Activated T-helper 1 cell treated with anti-CD3 and anti-CD28 coated beads, Interleukin-2, amount 50 U/mL, for 16 hours (primary cell): Measurements from ENCODE around the gene TIMM10B.
"Not testable (repeated sequence)": the region's sequence is repeated elsewhere in the genome, so short reads cannot be mapped to it uniquely, and the experiment has no call there.

Experiments
- DNase-seq, 2 donors: peaks; one replicate each; pipeline ENCODE4 v3.0.0-alpha.2; 2020; ENCODE audit warnings: low read depth in 1 of 2, low spot score in 1 of 2

Gene TIMM10B

DNA sequence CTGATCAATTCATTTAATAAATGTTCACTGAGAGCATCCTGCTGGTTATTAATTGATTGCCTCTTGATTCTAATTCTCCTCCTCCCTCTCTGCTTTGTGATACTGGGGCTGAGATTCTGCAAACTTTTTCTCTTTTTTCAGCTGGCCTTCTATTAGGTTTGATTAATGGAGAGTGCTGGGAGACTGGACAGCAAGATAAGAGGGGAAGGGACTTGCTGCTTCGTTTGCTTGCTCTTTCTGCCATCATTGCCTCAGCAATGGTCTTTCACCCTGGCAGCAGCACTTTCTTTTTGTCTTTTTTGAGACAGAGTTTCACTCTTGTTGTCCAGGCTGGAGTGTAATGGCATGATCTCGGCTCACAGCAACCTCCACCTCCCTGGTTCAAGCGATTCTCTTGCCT lies 22.9 kb downstream of the TIMM10B start:
- DNase-seq, result no peak

DNA sequence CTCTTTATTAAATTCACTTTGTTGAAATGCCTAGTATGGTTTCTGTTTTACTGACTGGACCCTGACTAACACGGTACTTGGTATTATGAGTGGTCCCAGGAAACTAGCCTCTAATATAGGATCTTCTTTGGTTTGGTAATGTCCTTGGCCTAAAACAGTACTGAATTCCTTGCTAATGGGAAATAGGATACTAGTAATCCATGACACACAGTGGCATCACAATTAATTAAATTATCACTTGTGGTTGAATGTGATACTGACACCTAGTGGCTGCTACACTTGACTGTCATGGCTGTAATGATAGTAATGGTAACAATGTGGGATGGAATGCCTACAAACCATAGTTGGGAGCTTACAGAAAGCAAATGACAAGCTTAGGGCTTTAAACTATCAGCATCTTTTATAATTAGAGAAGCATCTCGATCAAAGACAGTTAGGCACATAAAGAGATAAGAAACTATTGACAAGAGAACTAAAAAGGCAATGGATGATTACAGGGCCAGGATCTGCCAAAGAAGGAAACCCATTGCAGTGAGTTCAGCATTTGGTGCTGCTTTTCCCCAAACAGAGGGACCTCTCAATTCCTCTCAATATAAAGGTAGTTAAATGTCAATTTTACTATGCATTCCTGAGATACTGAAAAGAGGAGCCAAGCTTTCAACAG lies 24.4 kb downstream of the TIMM10B start:
- DNase-seq, result no peak

DNA sequence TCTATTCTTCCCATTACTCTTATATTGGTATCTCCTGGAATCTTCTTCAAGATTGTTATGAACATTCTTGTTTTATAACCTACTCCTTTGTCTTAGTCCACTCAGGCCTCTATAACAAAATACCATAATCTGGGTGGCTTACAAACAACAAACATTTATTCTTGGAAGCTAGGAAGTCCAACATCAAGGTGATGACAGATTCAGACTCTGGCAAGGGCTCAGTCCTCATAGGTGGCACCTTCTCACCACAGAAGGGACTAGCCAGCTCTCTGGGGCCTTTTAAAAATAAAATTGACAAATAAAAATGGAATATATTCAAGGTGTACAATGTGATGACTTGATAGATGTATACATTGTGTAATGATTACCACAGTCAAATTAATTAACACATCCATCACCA lies 35.6 kb downstream of the TIMM10B start:
- no peak for DNase-seq

DNA sequence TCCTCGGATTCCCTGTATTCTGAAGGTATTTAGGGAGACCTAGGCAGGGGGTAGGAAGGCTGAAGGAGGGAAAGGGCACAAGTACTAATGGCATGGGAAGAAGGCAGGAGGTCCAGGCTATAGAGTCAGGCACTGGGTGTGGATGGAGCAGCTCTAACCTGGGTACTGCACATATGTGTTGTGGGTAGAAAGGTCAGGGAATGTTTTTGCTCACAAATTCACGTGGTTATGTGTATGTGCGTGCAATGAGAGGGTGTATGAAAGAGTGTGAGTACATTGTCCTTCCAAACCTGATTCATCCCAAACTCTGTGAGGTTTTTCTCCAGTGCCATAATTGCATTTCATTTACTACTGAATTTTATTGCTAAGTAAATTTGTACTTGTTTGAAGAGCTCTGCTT lies 39.0 kb downstream of the TIMM10B start:
- no peak for DNase-seq

DNA sequence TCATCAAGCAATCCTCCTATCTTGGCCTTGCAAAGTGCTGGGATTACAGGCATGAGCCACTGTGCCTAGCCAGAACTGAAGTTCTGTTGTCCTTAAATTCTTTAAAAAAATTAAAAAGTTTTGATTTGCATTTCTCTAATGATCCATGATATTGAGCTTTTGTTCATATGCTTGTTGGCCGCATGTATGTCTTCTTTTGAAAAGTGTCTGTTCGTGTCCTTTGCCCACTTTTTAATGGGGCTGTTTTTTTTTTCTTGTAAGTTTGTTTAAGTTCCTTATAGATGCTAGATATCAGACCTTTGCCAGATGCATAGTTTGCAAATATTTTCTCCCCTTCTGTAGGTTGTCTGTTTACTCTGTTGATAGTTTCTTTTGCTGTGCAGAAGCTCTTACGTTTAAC lies 40.6 kb downstream of the TIMM10B start:
- not testable (repeated sequence) for DNase-seq

DNA sequence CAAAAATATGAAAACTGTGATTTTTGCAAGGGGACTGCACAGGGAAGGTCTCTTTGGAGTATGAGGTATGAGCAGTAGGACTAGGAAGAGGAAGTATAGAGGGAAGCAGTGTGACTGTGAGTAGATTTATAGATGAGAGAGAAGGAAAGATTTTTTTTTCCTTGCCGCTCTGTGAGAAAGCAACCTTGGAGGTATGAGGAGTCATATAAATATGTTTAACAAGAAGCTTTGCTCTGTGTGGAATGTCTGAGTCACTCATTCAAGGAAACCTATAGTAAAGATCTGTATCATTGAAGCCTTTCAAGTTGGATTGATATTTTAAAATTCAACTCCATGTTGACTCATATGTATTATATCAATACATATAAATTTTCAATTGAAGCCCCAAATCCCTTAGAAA lies 42.0 kb downstream of the TIMM10B start:
- no peak for DNase-seq

DNA sequence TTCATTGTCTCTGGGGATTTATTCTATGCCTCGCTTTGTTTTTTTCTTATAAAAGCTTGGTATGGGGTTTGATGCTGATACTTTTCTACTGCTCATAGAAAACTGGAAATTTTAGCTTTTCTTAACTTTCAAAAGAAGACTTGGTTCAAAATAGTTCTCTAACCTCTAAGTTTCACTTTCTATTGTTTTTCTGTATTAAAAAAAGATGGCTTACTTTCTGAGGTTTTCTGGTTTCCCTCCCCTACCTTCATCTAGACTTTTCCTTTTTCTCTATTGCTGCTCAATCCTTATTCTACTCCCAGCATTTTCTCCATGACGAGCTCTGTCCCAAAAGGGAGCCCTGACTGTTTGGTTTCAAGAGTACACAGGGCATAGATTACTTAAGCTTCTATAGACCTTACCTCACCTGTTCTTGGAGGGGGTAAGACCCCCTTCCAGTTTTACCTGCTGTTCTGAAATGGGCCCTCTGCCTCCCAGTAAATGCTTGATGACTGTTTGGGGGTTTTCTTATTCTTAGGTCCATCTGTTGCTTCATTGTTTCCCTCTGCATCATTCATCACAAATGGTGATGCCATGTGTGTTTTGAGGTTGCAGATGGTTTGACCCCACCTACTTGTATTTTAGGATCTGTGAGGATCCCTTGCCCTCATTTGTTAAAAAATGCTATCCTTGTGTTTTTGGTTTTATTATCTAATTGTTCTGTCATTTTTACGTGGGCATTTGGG lies 45.3 kb downstream of the TIMM10B start:
- DNase-seq, result no peak

DNA sequence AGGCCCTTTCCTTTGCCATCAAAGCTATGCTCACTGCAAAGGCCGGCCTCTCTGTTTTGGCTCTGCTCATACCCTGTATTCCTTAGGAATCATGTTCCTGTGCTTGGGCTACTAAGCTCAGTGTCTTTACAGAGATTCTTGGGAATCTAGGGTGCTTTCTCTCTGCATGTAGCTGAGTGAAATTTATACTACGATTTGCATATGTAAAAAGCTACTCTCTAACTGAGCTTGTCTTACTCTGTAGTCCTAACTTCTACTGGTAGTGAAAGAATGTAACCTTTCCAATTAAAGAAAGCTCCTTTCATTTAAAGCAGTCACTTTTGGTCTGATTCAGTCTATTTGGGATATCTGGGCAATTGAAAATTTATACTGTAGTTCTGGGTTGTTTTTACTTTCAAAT lies 48.0 kb downstream of the TIMM10B start:
- DNase-seq, result no peak

DNA sequence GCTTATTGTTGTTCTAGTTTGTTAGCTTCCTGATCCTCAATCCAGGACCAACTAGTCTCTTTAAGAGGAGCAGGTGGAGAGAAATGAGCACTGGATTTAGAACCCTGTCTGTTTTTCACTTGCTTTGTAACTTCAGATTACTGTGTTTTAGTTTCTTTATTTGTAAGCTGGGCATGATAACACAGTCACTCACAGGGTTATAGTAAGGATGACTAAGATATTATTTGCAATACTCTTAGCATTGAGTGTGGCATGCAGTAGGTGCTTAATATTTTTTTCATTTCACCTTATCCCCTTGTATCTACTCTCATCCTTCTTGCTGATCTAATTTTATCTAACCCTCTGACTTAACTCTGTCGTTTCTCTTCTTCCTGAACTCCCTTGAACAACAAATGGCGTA lies 49.5 kb downstream of the TIMM10B start:
- no peak for DNase-seq

DNA sequence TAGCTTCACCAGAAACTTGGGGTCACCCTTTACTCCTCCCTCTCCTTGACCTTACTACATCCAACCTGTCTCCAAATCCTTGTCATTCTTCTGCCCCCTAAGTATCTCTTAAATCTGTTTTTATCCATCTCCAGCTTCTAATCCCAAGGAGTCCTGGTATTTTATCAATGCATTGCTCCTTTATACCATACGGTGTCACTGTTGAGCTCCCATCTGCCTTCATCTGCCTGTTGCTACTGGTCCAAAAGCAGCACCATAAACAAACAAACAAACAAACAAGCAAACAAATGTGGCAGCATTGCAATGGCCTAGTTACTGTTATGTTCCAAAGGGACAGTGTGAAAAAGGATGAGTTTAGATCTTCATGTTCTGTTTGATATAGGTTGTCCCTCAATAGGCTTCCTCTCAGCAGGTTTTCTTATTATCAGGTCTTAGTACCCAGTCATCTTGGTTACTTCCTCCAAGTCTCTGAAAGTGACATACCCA lies 50.0 kb downstream of the TIMM10B start:
- no peak for DNase-seq
